Measurements from ENCODE around the gene NUDT3.
A peak's percentile ranks its signal among the peaks of the same experiment; 100 is the strongest.

NUDT3 gene

DNA sequence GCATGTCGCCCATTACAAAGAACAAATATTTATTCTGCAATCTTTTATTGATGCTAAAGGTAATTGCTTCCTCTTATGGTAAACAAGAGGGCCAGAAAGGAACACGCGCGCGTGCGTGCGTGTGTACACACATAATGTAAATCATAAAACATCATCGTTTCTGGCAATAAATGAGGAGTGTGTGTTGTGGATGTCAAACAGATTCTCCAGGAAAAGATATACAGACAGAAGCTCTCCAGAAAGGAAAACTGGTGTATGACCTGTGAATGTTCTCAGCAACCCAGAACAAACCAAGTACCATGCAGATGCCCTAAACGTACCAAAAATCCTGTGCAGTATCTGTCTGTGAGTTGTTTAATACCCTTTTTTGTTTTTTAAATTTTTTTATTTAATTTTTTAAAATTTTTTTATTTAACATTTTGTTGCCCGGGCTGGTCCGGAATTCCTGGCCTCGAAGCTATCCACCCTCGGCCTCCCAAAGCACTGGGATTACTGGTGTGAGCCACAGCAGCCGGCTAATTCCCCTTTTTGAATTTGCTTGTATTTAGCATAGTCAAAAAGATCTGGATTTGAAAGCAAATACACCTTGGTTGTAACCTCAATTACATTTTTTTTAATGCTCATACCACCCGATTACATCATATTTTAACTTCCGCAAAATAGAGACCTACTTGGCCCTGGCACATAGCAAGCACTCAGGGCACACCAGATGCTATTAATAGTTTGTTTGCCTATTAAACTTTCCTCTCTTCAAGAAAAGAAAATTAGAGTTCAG is 909 bp upstream of the NUDT3 start:
- DNase-seq (ENCODE audit: low read depth) = no peak
- H3K4me3 ChIP-seq (ENCODE audit: control insufficient read depth, low read depth, low read length) = peak overlapping the region; percentile 58
- no peak for TF ChIP-seq CTCF (conservative IDR thresholded peaks at IDR 0.05; ENCODE audit: control insufficient read depth, insufficient read depth, low read depth, low read length)

- peak; percentile 42 for DNase-seq (ENCODE audit: low read depth)
- H3K4me3 ChIP-seq (ENCODE audit: control insufficient read depth, low read depth, low read length) = peak overlapping the region; percentile 54
- no peak for TF ChIP-seq CTCF (conservative IDR thresholded peaks at IDR 0.05; ENCODE audit: control insufficient read depth, insufficient read depth, low read depth, low read length)
These were observed 528 bp downstream of the NUDT3 start for GRCh38 chr6:34391786-34392496.

DNA sequence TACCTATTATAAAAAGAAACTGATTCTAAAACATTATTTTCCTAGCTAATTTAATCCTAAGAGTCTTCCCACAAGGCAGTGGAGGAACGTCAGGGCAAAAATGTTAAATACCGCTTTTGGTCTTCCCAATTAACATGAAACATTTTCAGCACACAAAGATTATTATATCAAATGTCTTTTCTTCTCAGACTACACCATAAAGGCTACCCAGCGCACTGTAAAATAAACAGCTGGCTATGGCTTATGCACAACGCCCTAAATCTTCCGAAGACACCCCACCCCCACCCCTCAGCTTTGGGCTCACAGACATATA is 1.0 kb downstream of the NUDT3 start:
- no peak for TF ChIP-seq CTCF (conservative IDR thresholded peaks at IDR 0.05; ENCODE audit: control insufficient read depth, insufficient read depth, low read depth, low read length)
- no peak for DNase-seq (ENCODE audit: low read depth)
- peak overlapping the region; percentile 54 for H3K4me3 ChIP-seq (ENCODE audit: control insufficient read depth, low read depth, low read length)

DNA sequence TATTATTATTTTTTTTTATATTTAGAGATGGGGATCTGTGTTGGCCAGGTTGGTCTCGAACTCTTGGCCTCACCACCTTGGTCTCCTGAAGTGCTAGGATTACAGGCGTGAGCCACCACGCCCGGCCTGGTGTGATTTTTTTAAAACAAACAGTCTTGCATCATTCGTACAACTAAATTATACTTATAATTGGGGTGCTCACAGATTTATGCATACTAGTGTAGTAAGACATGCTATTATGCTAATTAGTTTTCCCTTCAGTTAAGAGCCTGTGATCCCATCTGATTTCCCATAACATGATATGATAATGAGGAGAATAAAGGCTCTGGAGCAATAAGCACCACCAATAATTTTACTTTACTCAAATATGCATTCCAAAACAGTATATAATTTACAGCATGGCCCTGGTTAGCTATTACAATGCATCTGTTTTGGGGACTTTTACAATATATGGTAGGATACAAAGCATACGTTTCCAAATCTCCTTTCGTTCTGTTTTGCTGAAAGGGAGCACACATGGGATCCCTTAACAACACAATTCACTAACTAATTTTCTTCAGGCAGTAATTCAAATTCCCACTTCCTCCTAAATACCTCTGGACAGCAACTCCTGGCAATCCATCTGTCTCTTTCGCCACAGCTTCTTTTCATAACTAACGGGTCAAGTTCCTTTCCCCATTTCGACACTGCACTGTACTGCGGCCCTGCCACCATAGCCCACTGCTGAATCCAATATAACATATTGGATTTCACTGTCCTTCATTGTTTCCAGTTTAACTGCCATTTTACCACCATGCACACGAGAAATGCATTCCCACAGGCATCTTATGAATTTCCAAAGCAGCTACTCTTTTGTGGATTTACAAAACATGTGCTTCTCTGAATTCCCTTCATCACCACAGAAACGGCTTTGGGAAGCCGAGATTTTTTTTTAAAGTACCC is 1.7 kb downstream of the NUDT3 start:
- peak overlapping the region; percentile 54 for H3K4me3 ChIP-seq (ENCODE audit: control insufficient read depth, low read depth, low read length)
- TF ChIP-seq CTCF (conservative IDR thresholded peaks at IDR 0.05; ENCODE audit: control insufficient read depth, insufficient read depth, low read depth, low read length) = no peak
- DNase-seq (ENCODE audit: low read depth) = peak; percentile 83

GRCh38 chr6:34389034-34389433 is 3.4 kb downstream of the NUDT3 start:
- no peak for TF ChIP-seq CTCF (conservative IDR thresholded peaks at IDR 0.05; ENCODE audit: control insufficient read depth, insufficient read depth, low read depth, low read length)
- H3K4me3 ChIP-seq (ENCODE audit: control insufficient read depth, low read depth, low read length) = no peak overlapping the region
- no peak for DNase-seq (ENCODE audit: low read depth)

DNA sequence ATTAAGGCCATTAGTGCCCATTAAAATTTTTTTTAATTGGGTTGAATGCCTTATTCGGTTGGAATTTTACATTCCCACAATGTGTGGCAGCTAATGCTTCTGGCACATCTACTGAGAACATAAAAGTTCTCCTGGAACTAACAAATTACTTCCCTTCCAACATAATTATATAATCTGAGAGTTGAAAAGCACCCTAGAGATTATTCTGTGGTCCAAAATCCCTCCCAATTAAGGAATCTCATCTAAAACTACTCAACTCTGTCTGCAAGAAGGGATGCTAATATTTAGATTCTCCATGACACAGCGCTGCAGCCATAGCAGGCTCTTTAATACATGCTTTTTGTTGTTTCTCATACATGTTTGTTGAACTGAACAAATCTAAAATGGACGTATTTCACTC is 4.0 kb downstream of the NUDT3 start:
- no peak for TF ChIP-seq CTCF (conservative IDR thresholded peaks at IDR 0.05; ENCODE audit: control insufficient read depth, insufficient read depth, low read depth, low read length)
- DNase-seq (ENCODE audit: low read depth) = no peak

More for the DNA sequence above, 4.0 kb downstream of the NUDT3 start:
- H3K4me3 ChIP-seq (ENCODE audit: control insufficient read depth, low read depth, low read length) = no peak overlapping the region
